SK-N-SH treated with all-trans-retinoic acid at 6 μM for 48 hours (cell line): ENCODE measurements around the gene GP2.

Source experiments
- BACH2 ChIP-seq: fragments of 250-450 bp; sonication (Bioruptor Pico); IDR thresholded peaks from 2 replicates; pipeline ENCODE4 v1.9.0; 2021; ENCODE audit warnings: mild to moderate bottlenecking, borderline replicate concordance
- CSDC2 ChIP-seq: fragments of 250-450 bp; sonication (Bioruptor Pico); IDR thresholded peaks from 2 replicates; pipeline ENCODE4 v1.5.0; 2020; ENCODE audit warnings: mild to moderate bottlenecking, moderate library complexity
- ESRRG ChIP-seq: fragments of 250-450 bp; sonication (Bioruptor Pico); IDR thresholded peaks from 2 replicates; pipeline ENCODE4 v1.6.1; 2021; ENCODE audit warnings: mild to moderate bottlenecking
- RARB ChIP-seq: fragments of 250-450 bp; sonication (Bioruptor Pico); IDR thresholded peaks from 2 replicates; pipeline ENCODE4 v1.8.0; 2021; ENCODE audit warnings: mild to moderate bottlenecking, moderate library complexity
- TOX ChIP-seq: fragments of 250-450 bp; sonication (Bioruptor Pico); IDR thresholded peaks from 2 replicates; pipeline ENCODE4 v1.8.0; 2021; ENCODE audit warnings: mild to moderate bottlenecking, moderate library complexity, borderline replicate concordance
- ZC3H10 ChIP-seq: fragments of 250-450 bp; sonication (Bioruptor Pico); IDR thresholded peaks from 2 replicates; pipeline ENCODE4 v1.5.1; 2021; ENCODE audit warnings: mild to moderate bottlenecking, moderate library complexity
- ZFP3 ChIP-seq: fragments of 250-450 bp; sonication (Bioruptor Pico); IDR thresholded peaks from 2 replicates; pipeline ENCODE4 v1.5.0; 2020; ENCODE audit warnings: mild to moderate bottlenecking, moderate library complexity
- ZFP30 ChIP-seq: fragments of 450-650 bp; formaldehyde crosslinking; IDR thresholded peaks from 2 replicates; pipeline ENCODE4 v1.5.0; 2022; ENCODE audit warnings: mild to moderate bottlenecking, moderate library complexity
- ZNF565 ChIP-seq: fragments of 450-650 bp; formaldehyde crosslinking; conservative IDR thresholded peaks from 2 replicates; pipeline ENCODE4 v1.5.0; 2020; ENCODE audit warnings: low read depth, mild to moderate bottlenecking, moderate library complexity
- ZNF8 ChIP-seq: fragments of 450-650 bp; formaldehyde crosslinking; IDR thresholded peaks from 2 replicates; pipeline ENCODE4 v1.5.0; 2020; ENCODE audit warnings: mild to moderate bottlenecking, moderate library complexity
- TF ChIP-seq, protein P1 (sequence below): fragments of 250-450 bp; sonication (Bioruptor Pico); IDR thresholded peaks from 2 replicates; pipeline ENCODE4 v1.8.0; 2020; ENCODE audit warnings: mild to moderate bottlenecking, moderate library complexity, borderline replicate concordance
- TF ChIP-seq, protein P2 (sequence below): fragments of 250-450 bp; sonication (Bioruptor Pico); IDR thresholded peaks from 2 replicates; pipeline ENCODE4 v1.5.1; 2020; ENCODE audit warnings: low read depth, mild to moderate bottlenecking, moderate library complexity

DNA sequence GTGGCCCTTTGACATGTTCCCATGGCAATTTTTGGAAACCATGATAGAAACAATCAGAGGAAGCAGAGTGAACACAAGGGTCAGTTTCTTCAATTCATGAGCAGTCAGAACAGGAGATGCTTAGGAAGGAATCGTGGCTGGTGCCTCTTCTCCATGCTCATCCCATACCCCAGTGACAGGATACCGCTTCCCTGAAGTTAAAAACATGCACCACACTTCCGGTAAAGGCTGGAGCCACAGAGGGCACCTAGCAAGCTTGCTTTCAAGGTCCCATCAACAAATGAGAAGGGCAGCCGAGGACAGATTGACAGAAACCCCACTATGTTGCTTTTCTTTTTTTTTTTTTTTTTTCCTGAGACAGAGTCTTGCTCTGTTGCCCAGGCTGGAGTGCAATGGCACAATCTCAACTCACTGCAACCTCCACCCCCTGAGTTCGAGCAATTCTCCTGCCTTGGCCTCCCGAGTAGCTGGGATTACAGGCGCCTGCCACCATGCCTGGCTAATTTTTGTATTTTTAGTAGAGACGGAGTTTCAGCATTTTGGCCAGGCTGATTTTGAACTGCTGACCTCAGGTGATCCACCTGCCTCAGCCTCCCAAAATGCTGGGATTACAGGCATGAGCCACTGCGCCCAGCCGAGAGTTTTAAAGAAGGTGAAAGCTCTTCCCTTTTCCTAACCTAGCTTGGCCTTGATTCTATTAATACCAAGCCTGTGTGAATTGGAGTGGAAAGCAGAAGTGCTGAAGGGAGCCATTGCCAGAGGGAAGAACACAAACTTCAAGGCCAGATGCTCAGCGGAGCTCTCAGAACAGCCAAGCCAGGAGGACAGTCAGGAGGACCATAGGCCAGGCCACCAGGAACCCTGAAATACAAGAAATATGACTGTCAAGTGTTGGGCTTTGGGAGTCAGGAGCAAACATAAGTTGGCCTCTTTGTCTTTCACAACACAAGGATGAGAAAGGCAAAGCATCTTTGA, 16.6 kb downstream of the GP2 start:
- TF ChIP-seq, protein P1, sequence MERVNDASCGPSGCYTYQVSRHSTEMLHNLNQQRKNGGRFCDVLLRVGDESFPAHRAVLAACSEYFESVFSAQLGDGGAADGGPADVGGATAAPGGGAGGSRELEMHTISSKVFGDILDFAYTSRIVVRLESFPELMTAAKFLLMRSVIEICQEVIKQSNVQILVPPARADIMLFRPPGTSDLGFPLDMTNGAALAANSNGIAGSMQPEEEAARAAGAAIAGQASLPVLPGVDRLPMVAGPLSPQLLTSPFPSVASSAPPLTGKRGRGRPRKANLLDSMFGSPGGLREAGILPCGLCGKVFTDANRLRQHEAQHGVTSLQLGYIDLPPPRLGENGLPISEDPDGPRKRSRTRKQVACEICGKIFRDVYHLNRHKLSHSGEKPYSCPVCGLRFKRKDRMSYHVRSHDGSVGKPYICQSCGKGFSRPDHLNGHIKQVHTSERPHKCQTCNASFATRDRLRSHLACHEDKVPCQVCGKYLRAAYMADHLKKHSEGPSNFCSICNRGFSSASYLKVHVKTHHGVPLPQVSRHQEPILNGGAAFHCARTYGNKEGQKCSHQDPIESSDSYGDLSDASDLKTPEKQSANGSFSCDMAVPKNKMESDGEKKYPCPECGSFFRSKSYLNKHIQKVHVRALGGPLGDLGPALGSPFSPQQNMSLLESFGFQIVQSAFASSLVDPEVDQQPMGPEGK (CRISPR knock-in tag), result no peak
- TF ChIP-seq ESRRG (CRISPR knock-in tag), result no peak
- no peak for TF ChIP-seq TOX
- TF ChIP-seq, protein P2, sequence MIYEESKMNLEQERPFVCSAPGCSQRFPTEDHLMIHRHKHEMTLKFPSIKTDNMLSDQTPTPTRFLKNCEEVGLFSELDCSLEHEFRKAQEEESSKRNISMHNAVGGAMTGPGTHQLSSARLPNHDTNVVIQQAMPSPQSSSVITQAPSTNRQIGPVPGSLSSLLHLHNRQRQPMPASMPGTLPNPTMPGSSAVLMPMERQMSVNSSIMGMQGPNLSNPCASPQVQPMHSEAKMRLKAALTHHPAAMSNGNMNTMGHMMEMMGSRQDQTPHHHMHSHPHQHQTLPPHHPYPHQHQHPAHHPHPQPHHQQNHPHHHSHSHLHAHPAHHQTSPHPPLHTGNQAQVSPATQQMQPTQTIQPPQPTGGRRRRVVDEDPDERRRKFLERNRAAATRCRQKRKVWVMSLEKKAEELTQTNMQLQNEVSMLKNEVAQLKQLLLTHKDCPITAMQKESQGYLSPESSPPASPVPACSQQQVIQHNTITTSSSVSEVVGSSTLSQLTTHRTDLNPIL (CRISPR knock-in tag), result no peak
- TF ChIP-seq ZFP30 (CRISPR knock-in tag), result no peak
- TF ChIP-seq ZNF8 (CRISPR knock-in tag), result no peak
- TF ChIP-seq CSDC2 (CRISPR knock-in tag), result no peak
- no peak for TF ChIP-seq RARB (CRISPR knock-in tag)
- TF ChIP-seq BACH2, result no peak
- no peak for TF ChIP-seq ZC3H10 (CRISPR knock-in tag)
- no peak for TF ChIP-seq ZNF565 (CRISPR knock-in tag)
- no peak for TF ChIP-seq ZFP3 (CRISPR knock-in tag)
